Testis (tissue), 3 donors: ENCODE measurements around the gene STK24. TPM values are rescaled to one million over a fixed set of nuclear protein-coding genes. Genes with fewer than 3 reads are reported as not detected.

Experiments used
- DNase-seq: peaks from one replicate; pipeline ENCODE4 v3.0.0-alpha.2; 2019
- H3K27ac ChIP-seq, 2 donors: fragments of 200-600 bp; sonication (generic); one replicate each; pipeline ENCODE4 v1.5.1; 2019
- H3K27me3 ChIP-seq: fragments of 200-600 bp; sonication (generic); one replicate; pipeline ENCODE4 v1.5.1; 2019
- H3K36me3 ChIP-seq: fragments of 200-600 bp; sonication (generic); one replicate; pipeline ENCODE4 v1.5.1; 2017; ENCODE audit warnings: low read depth; ENCODE audit errors: missing control alignments
- H3K4me1 ChIP-seq: fragments of 200-600 bp; sonication (generic); one replicate; pipeline ENCODE4 v1.5.1; 2019
- H3K4me3 ChIP-seq, 2 donors: fragments of 200-600 bp; sonication (generic); one replicate each; pipeline ENCODE4 v1.5.1; 2017 to 2019
- H3K9me3 ChIP-seq: fragments of 200-600 bp; sonication (generic); one replicate; pipeline ENCODE4 v1.5.1; 2017
- POLR2A ChIP-seq: fragments of 450-650 bp; IDR thresholded peaks from one replicate; pipeline ENCODE4 v1.6.1; 2017; ENCODE audit warnings: antibody characterized with exemption, mild to moderate bottlenecking, moderate library complexity
- WGBS, 2 donors: methylation state at CpG; one replicate each; pipeline ENCODE4 v1.1.5; 2018; 5-methylcytosine and 5-hydroxymethylcytosine counted together
- intact Hi-C: fragments of 100-400 bp; cut with DNase I; formaldehyde crosslinking; loops from one replicate; pipeline ENCODE4 v1.15.1; 2023; ENCODE audit warnings: low total_unique reads
- polyA plus RNA-seq: library from polyadenylated mRNA; stranded (reverse); fragments of 350-450 nt; fragmentation: Illumina TruSeq; extraction: RNeasy Lipid Tissue Mini Kit (QIAGEN cat#74804); gene quantifications from one replicate; pipeline ENCODE4 v1.2.3, GENCODE V29; 2014; ENCODE audit warnings: low read depth, low replicate concordance; ENCODE audit not compliant: insufficient read depth
- total RNA-seq, 2 donors: library from RNA; depleted of rRNA; stranded (reverse); fragments of >200 nt; gene quantifications; one replicate each; pipeline ENCODE4 v1.2.3, GENCODE V29; 2016
- TF ChIP-seq, protein P1 (sequence below), 3 experiments: fragments of 450-650 bp in 2 of 3; fragments of 200-600 bp in 1 of 3; sonication (generic) in 1 of 3; IDR thresholded peaks; one replicate each; pipeline ENCODE4 v1.5.1; 2016 to 2019; ENCODE audit warnings: antibody characterized with exemption in 3 of 3, mild to moderate bottlenecking in 2 of 3, moderate library complexity in 1 of 3

STK24 gene
- total and polyA plus RNA-seq, 3 donors from 2014 or later = 97.4 to 172 (median 151) TPM

DNA sequence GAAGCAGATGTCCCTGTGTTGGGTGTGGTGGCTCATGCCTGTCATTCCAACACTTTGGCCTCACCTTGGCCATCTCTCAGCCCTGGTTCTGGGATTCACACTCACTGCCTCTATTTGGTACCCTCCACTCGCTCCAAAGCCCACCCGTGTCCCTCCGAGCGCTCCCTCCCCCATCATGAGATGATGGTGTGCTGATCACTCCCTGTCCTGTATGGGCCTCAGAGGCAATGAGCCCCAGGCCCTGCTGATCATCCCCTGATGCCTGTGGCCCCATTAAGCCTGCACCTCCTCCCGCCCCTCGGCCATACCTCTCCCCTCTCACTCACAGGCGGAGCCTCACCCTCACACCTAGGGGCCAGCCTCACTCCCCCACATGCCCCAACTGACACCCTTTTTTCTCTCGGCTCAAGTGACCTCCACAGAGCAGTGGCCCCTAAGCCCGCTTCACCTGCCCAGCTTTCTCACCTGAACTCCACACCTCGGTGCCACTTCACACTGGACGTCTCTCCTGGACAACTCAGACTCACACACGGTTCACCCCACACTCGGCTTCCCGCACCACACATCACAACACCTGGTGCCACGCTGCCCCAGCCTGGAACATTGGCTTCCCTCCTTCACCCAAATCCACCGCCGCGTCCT, 114.5 kb downstream of the STK24 start:
- intact Hi-C loops = no loop called here
- H3K27ac ChIP-seq = no peak overlapping the region

DNA sequence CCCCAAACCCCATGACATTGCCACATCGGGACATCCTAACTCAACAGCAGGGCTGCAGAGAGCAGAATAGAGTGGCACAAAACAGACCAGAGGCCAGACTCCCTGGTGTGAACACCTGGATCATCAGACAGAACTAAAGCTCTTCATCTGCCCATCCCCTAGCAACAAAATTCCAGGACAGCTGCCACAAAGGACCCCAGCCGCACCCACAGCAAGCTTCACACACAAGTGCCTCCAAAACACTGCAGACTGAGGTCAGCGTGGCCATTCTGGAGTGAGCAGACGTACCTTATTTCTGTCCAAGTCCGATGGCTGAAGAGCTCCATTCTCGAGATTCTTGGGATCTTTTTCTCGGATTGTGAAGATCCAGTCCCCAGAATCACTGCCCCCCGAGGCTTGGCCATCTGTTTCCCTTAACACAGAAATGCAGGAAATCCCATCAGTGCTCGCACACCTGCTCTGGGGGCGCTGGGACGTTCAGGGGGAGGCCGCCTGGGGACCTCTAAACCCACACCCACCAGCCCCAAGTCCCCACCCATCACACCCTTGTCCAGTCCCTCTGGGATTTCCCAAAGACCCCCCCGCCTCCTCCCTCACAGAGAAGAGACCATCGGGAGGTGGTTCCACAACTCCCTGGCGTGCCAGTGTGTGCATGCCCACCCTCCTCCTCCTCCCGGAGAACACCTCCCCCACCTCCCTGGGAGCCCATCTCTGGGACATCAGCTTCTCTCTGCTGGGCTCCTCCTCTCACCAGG, 115.2 kb downstream of the STK24 start:
- Histone ChIP-seq H3K27ac (no peak overlapping the region), H3K27me3 (no peaks in the 10 kb centered on the region), H3K4me1 (peaks cover 17% of the 10 kb centered on the region), H3K36me3 (no peaks in the 10 kb centered on the region), H3K4me3 (no peak overlapping the region), H3K9me3 (no peaks in the 10 kb centered on the region)
- TF ChIP-seq, protein P1, sequence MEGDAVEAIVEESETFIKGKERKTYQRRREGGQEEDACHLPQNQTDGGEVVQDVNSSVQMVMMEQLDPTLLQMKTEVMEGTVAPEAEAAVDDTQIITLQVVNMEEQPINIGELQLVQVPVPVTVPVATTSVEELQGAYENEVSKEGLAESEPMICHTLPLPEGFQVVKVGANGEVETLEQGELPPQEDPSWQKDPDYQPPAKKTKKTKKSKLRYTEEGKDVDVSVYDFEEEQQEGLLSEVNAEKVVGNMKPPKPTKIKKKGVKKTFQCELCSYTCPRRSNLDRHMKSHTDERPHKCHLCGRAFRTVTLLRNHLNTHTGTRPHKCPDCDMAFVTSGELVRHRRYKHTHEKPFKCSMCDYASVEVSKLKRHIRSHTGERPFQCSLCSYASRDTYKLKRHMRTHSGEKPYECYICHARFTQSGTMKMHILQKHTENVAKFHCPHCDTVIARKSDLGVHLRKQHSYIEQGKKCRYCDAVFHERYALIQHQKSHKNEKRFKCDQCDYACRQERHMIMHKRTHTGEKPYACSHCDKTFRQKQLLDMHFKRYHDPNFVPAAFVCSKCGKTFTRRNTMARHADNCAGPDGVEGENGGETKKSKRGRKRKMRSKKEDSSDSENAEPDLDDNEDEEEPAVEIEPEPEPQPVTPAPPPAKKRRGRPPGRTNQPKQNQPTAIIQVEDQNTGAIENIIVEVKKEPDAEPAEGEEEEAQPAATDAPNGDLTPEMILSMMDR (IDR thresholded peaks at IDR 0.05) = no peak
- TF ChIP-seq POLR2A = no peak
- 80 to 88% methylated on average over 12 to 16 of the region's 16 CpGs for WGBS, 2 donors
- intact Hi-C loops = no loop called here
- DNase-seq = no peak

More for the DNA sequence above, 114.5 kb downstream of the STK24 start:
- Histone ChIP-seq H3K36me3 (no peaks in the 10 kb centered on the region), H3K27me3 (no peaks in the 10 kb centered on the region), H3K4me3 (no peak overlapping the region), H3K9me3 (no peaks in the 10 kb centered on the region), H3K4me1 (peaks cover 17% of the 10 kb centered on the region)
- WGBS, 2 donors = 91 to 93% methylated on average over 18 of the region's 18 CpGs
- no peak for TF ChIP-seq POLR2A
- TF ChIP-seq, protein P1 (IDR thresholded peaks at IDR 0.05) = no peak
- DNase-seq = no peak

DNA sequence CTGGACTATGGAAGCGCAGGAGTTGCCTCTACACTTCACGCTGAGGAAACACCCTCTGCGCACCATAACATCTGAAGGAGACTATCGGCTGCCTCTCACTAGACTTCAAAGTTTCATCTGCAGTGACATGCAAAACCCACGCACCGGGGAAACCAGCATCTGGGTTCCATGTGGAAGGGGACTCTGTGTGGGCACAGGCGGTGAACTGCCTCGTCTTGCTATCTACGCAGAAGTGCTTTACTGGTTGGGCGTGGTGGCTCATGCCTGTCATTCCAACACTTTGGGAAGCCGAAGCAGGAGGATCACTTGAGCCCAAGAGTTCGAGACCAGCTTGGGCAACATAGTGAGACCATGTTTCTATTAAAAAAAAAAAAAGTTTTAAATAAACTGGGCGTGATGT, 116.4 kb downstream of the STK24 start:
- H3K4me1 ChIP-seq = peaks cover 17% of the 10 kb centered on the region
- intact Hi-C loops = no loop called here
- TF ChIP-seq, protein P1 (IDR thresholded peaks at IDR 0.05) = no peak
- TF ChIP-seq POLR2A = no peak
- H3K27me3 ChIP-seq = no peaks in the 10 kb centered on the region
- no peaks in the 10 kb centered on the region for H3K9me3 ChIP-seq
- no peak overlapping the region for H3K27ac ChIP-seq
- DNase-seq = no peak
- WGBS, 2 donors = 86 to 87% methylated on average over 13 of the region's 13 CpGs
- no peaks in the 10 kb centered on the region for H3K36me3 ChIP-seq
- no peak overlapping the region for H3K4me3 ChIP-seq

- no peaks in the 10 kb centered on the region for H3K9me3 ChIP-seq
- 79 to 85% methylated on average over 8 to 13 of the region's 13 CpGs for WGBS, 2 donors
- no peak overlapping the region for H3K27ac ChIP-seq
- H3K4me1 ChIP-seq = peaks cover 18% of the 10 kb centered on the region
- no peak overlapping the region for H3K4me3 ChIP-seq
- TF ChIP-seq, protein P1 (IDR thresholded peaks at IDR 0.05) = no peak
- no peak for TF ChIP-seq POLR2A
- H3K27me3 ChIP-seq = no peaks in the 10 kb centered on the region
- intact Hi-C loops = no loop called here
- DNase-seq = no peak
- no peaks in the 10 kb centered on the region for H3K36me3 ChIP-seq
Measured at GRCh38 chr13:98459721-98460370, 117.1 kb downstream of the STK24 start.
